Neuronal stem cell (in vitro differentiated cells): ENCODE measurements around the gene RTN4RL1.

Source experiments
- DNase-seq: peaks from one replicate; pipeline ENCODE4 v3.0.0-alpha.2; 2013; ENCODE audit warnings: low spot score
- H2AFZ ChIP-seq: one replicate; pipeline ENCODE4 v1.6.1; 2013; ENCODE audit warnings: mild to moderate bottlenecking, low read length, inconsistent platforms
- H2AK5ac ChIP-seq: 2 replicates; pipeline ENCODE4 v1.6.1; 2013; ENCODE audit warnings: low read depth, mild to moderate bottlenecking, inconsistent platforms, low read length, moderate library complexity, mixed read lengths
- H2BK120ac ChIP-seq: 2 replicates; pipeline ENCODE4 v1.6.1; 2013; ENCODE audit warnings: low read depth, mild to moderate bottlenecking, inconsistent platforms, low read length, moderate library complexity, mixed read lengths
- H2BK12ac ChIP-seq: one replicate; pipeline ENCODE4 v1.6.1; 2013; ENCODE audit warnings: low read length, inconsistent platforms
- H2BK15ac ChIP-seq: 2 replicates; pipeline ENCODE4 v1.6.1; 2013; ENCODE audit warnings: mild to moderate bottlenecking, low read length, inconsistent platforms, mixed read lengths
- H2BK5ac ChIP-seq: one replicate; pipeline ENCODE4 v1.6.1; 2013; ENCODE audit warnings: inconsistent platforms, mild to moderate bottlenecking, low read length, moderate library complexity
- H3K14ac ChIP-seq: one replicate; pipeline ENCODE4 v1.6.1; 2013; ENCODE audit warnings: low read length, inconsistent platforms
- H3K18ac ChIP-seq: 2 replicates; pipeline ENCODE4 v1.6.1; 2013; ENCODE audit warnings: low read length, inconsistent platforms
- H3K23ac ChIP-seq: 2 replicates; pipeline ENCODE4 v1.6.1; 2013; ENCODE audit warnings: low read depth, mild to moderate bottlenecking, mixed read lengths, low read length, inconsistent platforms; ENCODE audit not compliant: poor library complexity
- H3K27ac ChIP-seq: replicated peaks from 3 replicates; pipeline ENCODE4 v1.5.1; 2013; ENCODE audit warnings: low read length, inconsistent platforms
- H3K27me3 ChIP-seq, 3 experiments: 2 replicates each; pipeline ENCODE4 v1.6.1; 2013; ENCODE audit warnings: low read length in 3 of 3, mild to moderate bottlenecking in 2 of 3, inconsistent platforms in 1 of 3, low read depth in 1 of 3, mixed read lengths in 1 of 3, moderate library complexity in 1 of 3; ENCODE audit not compliant: control insufficient read depth in 3 of 3, insufficient read depth in 3 of 3
- H3K36me3 ChIP-seq, 2 donors: replicated peaks in 1 of 2; 2 replicates each; pipeline ENCODE4 v1.6.1; 2013; ENCODE audit warnings: low read length in 2 of 2; ENCODE audit not compliant: control insufficient read depth in 2 of 2, insufficient read depth in 2 of 2
- H3K4ac ChIP-seq: 2 replicates; pipeline ENCODE4 v1.6.1; 2013; ENCODE audit warnings: inconsistent platforms, mild to moderate bottlenecking, low read length, moderate library complexity
- H3K4me1 ChIP-seq, 2 donors: 1 replicate in 1 of 2; 2 replicates in 1 of 2; pipeline ENCODE4 v1.6.1; 2013; ENCODE audit warnings: low read length in 2 of 2, low read depth in 1 of 2; ENCODE audit not compliant: control insufficient read depth in 2 of 2, insufficient read depth in 1 of 2
- H3K4me2 ChIP-seq: one replicate; pipeline ENCODE4 v1.6.1; 2013; ENCODE audit warnings: mild to moderate bottlenecking, low read length, inconsistent platforms; ENCODE audit not compliant: insufficient read depth, poor library complexity, severe bottlenecking
- H3K4me3 ChIP-seq, 2 donors: 2 replicates each; pipeline ENCODE4 v1.5.1; 2013; ENCODE audit warnings: low read length in 2 of 2, mild to moderate bottlenecking in 2 of 2, inconsistent platforms in 1 of 2, moderate library complexity in 1 of 2
- H3K79me1 ChIP-seq: one replicate; pipeline ENCODE4 v1.6.1; 2013; ENCODE audit warnings: low read depth, mild to moderate bottlenecking, inconsistent platforms, low read length, moderate library complexity
- H3K9ac ChIP-seq: one replicate; pipeline ENCODE4 v1.6.1; 2013; ENCODE audit warnings: mild to moderate bottlenecking, low read depth, low read length, inconsistent platforms; ENCODE audit not compliant: poor library complexity
- H3K9me3 ChIP-seq, 2 donors: replicated peaks in 1 of 2; 2 replicates each; pipeline versions ENCODE3 to v1.6.1; 2013; ENCODE audit warnings: low read length in 2 of 2, mild to moderate bottlenecking in 2 of 2, inconsistent platforms in 1 of 2, low read depth in 1 of 2, mixed read lengths in 1 of 2, moderate library complexity in 1 of 2; ENCODE audit not compliant: control insufficient read depth in 2 of 2, insufficient read depth in 1 of 2
- H4K8ac ChIP-seq: one replicate; pipeline ENCODE4 v1.6.1; 2013; ENCODE audit warnings: low read depth, mild to moderate bottlenecking, inconsistent platforms, low read length, moderate library complexity
- H4K91ac ChIP-seq: one replicate; pipeline ENCODE4 v1.6.1; 2013; ENCODE audit warnings: low read length, low read depth, mild to moderate bottlenecking, inconsistent platforms; ENCODE audit not compliant: poor library complexity
- WGBS, 2 donors: extraction: QIAGEN DNeasy Blood & Tissue Kit; methylation state at CpG; one replicate each; pipeline ENCODE4 v1.1.7; 2013; ENCODE audit warnings: missing lambda C conversion rate in 2 of 2, mixed read lengths in 1 of 2; ENCODE audit not compliant: insufficient read length in 2 of 2, insufficient replicate concordance in 1 of 2; ENCODE audit errors: extremely low coverage in 2 of 2; 5-methylcytosine and 5-hydroxymethylcytosine counted together

The RTN4RL1 gene

DNA sequence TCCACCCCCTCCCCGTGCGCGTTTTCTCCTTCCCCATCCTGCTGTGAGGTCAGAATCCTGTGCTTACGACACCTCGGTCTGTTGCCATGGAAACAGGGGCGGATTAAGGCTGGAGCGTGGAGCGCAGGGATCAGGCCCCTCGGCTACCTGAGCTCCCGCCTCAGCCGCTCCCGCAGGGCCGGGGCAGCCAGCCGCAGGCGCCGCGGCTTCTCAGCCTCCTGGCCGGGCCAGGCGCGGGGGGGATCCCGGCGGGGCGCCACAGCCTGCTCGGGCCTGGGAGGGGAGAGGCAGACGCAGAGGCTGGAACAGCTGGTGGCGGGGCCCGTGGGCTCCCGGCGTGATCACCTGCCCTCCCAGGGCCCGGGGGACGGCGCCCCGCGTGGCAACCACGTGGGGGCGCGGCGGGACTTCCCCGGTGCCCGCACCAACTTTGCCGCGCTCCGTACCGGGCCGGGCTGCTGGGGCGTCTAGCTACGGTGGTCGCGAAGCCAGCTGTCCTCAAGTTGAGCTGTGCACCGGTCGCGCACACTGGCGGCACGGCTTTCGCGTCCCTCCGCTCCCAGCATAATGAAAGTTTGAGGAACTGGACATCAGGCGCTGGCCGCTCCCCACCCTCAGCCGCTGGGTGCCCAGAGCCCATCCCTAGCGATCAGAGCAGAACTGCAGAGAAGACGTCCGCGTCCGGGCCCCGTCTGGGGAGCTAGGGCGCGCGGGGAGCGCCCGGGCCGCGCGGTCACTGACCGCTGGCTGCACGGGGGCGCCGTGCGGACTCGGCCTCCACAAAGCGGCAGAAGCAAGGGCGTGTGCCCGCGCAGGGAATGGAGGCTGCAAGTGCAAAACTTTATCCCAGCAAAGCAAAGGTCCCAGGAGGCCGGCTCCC is 1.2 kb downstream of the RTN4RL1 start:
- Histone ChIP-seq H2AFZ (peak overlapping the region; percentile 92), H3K18ac (peak overlapping the region; percentile 95), H3K27ac (no peak overlapping the region), H3K14ac (peak overlapping the region; percentile 94), H3K4me3 (peak overlapping the region; percentile 38 to 81), H3K79me1 (peaks cover 1% of the 10 kb centered on the region), H2AK5ac (peak overlapping the region; percentile 76), H3K9ac (peak overlapping the region; percentile 79), H2BK120ac (peak overlapping the region; percentile 77), H2BK15ac (peak overlapping the region; percentile 98), H3K4me1 (peaks cover 6 to 17% of the 10 kb centered on the region in 2 donors), H3K4me2 (peak overlapping the region; percentile 96), H2BK12ac (no peak overlapping the region), H3K36me3 (no peaks in the 10 kb centered on the region), H3K27me3 (peaks cover 8 to 88% (median 43%) of the 10 kb centered on the region in 3 experiments), H3K23ac (peak overlapping the region; percentile 19), H4K91ac (no peak overlapping the region), H4K8ac (no peak overlapping the region), H2BK5ac (peak overlapping the region; percentile 95), H3K4ac (no peak overlapping the region), H3K9me3 (peaks cover 3 to 4% of the 10 kb centered on the region in 2 donors)
- no CpG with 5 or more reads among the region's 85 CpGs for WGBS, 2 donors
- DNase-seq, result peak; percentile 93

- WGBS, 2 donors, result no CpG with 5 or more reads among the region's 16 CpGs
These were observed 1.9 kb downstream of the RTN4RL1 start for GRCh38 chr17:2023256-2023655.

DNA sequence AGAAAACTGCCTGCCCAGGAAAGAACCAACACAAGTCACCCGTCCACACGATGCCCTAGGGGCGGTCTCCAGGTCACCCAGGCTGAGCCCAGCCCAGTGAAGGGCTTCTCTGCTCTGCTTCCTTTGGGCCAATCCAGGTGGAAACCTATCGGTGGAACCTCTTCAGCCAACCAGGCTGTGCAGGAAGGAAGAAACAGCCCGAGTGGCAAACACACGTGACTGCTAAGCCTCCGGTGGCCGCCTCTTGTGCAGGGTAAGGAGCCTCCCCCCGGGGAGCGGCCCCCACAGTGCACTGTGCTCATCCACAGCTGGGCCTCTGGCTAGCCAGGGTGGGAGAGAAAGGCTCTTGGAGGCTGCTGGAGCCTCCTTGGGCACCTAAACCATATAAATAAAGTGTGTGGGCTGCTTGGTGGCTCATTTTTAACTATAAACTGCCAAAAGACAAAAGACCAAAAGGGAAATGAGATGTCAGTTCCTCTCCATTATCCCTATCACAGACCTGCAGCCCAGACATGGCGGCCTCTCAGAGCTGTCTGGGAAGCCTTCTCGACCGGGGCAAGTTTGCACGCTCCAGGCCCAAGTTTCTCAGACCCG is 2.4 kb downstream of the RTN4RL1 start:
- H2AFZ ChIP-seq, result no peak overlapping the region
- H3K4ac ChIP-seq, result peak overlapping the region; percentile 69
- peak overlapping the region; percentile 3 for H3K27ac ChIP-seq
- no peak overlapping the region for H2BK5ac ChIP-seq
- peak overlapping the region; percentile 8 for H2BK15ac ChIP-seq
- no peak overlapping the region for H3K9ac ChIP-seq
- H3K4me1 ChIP-seq, result peaks cover 6 to 17% of the 10 kb centered on the region in 2 donors
- H3K23ac ChIP-seq, result no peak overlapping the region
- no peak overlapping the region for H3K14ac ChIP-seq
- H4K8ac ChIP-seq, result no peak overlapping the region
- no CpG with 5 or more reads among the region's 15 CpGs for WGBS, 2 donors
- peaks cover 1% of the 10 kb centered on the region for H3K79me1 ChIP-seq
- no peak overlapping the region for H3K4me2 ChIP-seq
- no peak for DNase-seq
- H3K36me3 ChIP-seq, result no peaks in the 10 kb centered on the region
- no peak overlapping the region for H3K4me3 ChIP-seq
- H3K9me3 ChIP-seq, result peaks cover 3 to 4% of the 10 kb centered on the region in 2 donors
- peak overlapping the region; percentile 0 for H2BK12ac ChIP-seq
- H2BK120ac ChIP-seq, result peak overlapping the region; percentile 58
- peak overlapping the region; percentile 19 for H3K18ac ChIP-seq
- no peak overlapping the region for H4K91ac ChIP-seq
- peaks cover 8 to 88% (median 34%) of the 10 kb centered on the region in 3 experiments for H3K27me3 ChIP-seq
- peak overlapping the region; percentile 74 for H2AK5ac ChIP-seq

More at GRCh38 chr17:2023256-2023655, 1.9 kb downstream of the RTN4RL1 start:
- no peaks in the 10 kb centered on the region for H3K36me3 ChIP-seq
- peak overlapping the region; percentile 3 for H3K27ac ChIP-seq
- H3K14ac ChIP-seq, result no peak overlapping the region
- peaks cover 4 to 14% of the 10 kb centered on the region in 2 donors for H3K4me1 ChIP-seq
- H2AFZ ChIP-seq, result no peak overlapping the region
- H3K9me3 ChIP-seq, result peaks cover 3 to 4% of the 10 kb centered on the region in 2 donors
- H2BK120ac ChIP-seq, result peak overlapping the region; percentile 58
- H3K18ac ChIP-seq, result peak overlapping the region; percentile 87
- peaks cover 1% of the 10 kb centered on the region for H3K79me1 ChIP-seq
- no peak overlapping the region for H3K23ac ChIP-seq
- peak overlapping the region; percentile 91 for H2BK12ac ChIP-seq
- no peak for DNase-seq
- no peak overlapping the region for H3K4me3 ChIP-seq
- H3K27me3 ChIP-seq, result peaks cover 8 to 88% (median 37%) of the 10 kb centered on the region in 3 experiments
- H3K4ac ChIP-seq, result peak overlapping the region; percentile 69
- H2BK15ac ChIP-seq, result peak overlapping the region; percentile 8
- H2BK5ac ChIP-seq, result no peak overlapping the region
- H4K91ac ChIP-seq, result no peak overlapping the region
- H4K8ac ChIP-seq, result no peak overlapping the region
- H3K4me2 ChIP-seq, result no peak overlapping the region
- no peak overlapping the region for H3K9ac ChIP-seq
- peak overlapping the region; percentile 74 for H2AK5ac ChIP-seq

GRCh38 chr17:2020721-2021120 is 4.4 kb downstream of the RTN4RL1 start:
- Histone ChIP-seq H2BK5ac (no peak overlapping the region), H3K4ac (no peak overlapping the region), H2BK120ac (no peak overlapping the region), H2BK15ac (no peak overlapping the region), H2AK5ac (no peak overlapping the region), H3K36me3 (no peaks in the 10 kb centered on the region), H3K4me3 (no peak overlapping the region), H3K9me3 (no peaks in the 10 kb centered on the region), H3K27ac (no peak overlapping the region), H3K23ac (peak overlapping the region; percentile 59), H2AFZ (peak overlapping the region; percentile 21), H3K79me1 (peaks cover 1% of the 10 kb centered on the region), H3K27me3 (peaks cover 8 to 77% (median 21%) of the 10 kb centered on the region in 3 experiments), H3K4me1 (peaks cover 6 to 28% of the 10 kb centered on the region in 2 donors), H3K14ac (no peak overlapping the region), H2BK12ac (no peak overlapping the region), H3K9ac (no peak overlapping the region), H4K8ac (no peak overlapping the region), H3K18ac (peak overlapping the region; percentile 60), H3K4me2 (no peak overlapping the region), H4K91ac (no peak overlapping the region)
- no CpG with 5 or more reads among the region's 8 CpGs for WGBS, 2 donors
- DNase-seq, result no peak
